WTC11 (cell line): ENCODE measurements around the gene E2F4. TPM values are rescaled to one million over a fixed set of nuclear protein-coding genes. Genes with fewer than 3 reads are reported as not detected.

ENCODE experiments used
- ATAC-seq: fragments of 200-7000 bp; cut with Tn5 transposase; 2 replicates; pipeline ENCODE4 v1.10.0; 2021; ENCODE audit warnings: mild to moderate bottlenecking, moderate library complexity
- Bru-seq: library from RNA; stranded (reverse); fragments of 400-500 nt; gene quantifications from one replicate; lab custom pipeline; 2021; lab: Mats Ljungman, UMichigan
- CTCF ChIA-PET: fragments of 300-600 bp; sonication (Branson Sonifier 250); formaldehyde crosslinking; loops from one replicate; lab custom pipeline; 2021; ENCODE audit warnings: antibody characterized with exemption; lab: Charles Lee
- POLR2A ChIA-PET: fragments of 350-600 bp; sonication (Branson Sonifier 250); formaldehyde crosslinking; loops from one replicate; lab custom pipeline; 2021; ENCODE audit warnings: antibody characterized with exemption; lab: Charles Lee
- DNase-seq: peaks from one replicate; pipeline ENCODE4 v3.0.0; 2021; ENCODE audit warnings: low spot score
- H3K27ac Mint-ChIP-seq: 2 replicates; pipeline ENCODE4 v1.8.0; 2021; ENCODE audit warnings: mixed read lengths
- H3K27me3 Mint-ChIP-seq: 2 replicates; pipeline ENCODE4 v1.8.0; 2021; ENCODE audit warnings: low read depth, mild to moderate bottlenecking, moderate library complexity, mixed read lengths
- H3K36me3 Mint-ChIP-seq: 2 replicates; pipeline ENCODE4 v1.8.0; 2021; ENCODE audit warnings: mixed read lengths
- H3K4me1 Mint-ChIP-seq: 2 replicates; pipeline ENCODE4 v1.8.0; 2022; ENCODE audit warnings: mixed read lengths
- H3K4me3 Mint-ChIP-seq: 2 replicates; pipeline ENCODE4 v1.8.0; 2021; ENCODE audit warnings: mild to moderate bottlenecking, moderate library complexity, mixed read lengths
- H3K9me3 Mint-ChIP-seq: 2 replicates; pipeline ENCODE4 v1.8.0; 2021; ENCODE audit warnings: mixed read lengths
- ARID4B ChIP-seq: sonication (generic); formaldehyde crosslinking; IDR thresholded peaks from 2 replicates; pipeline ENCODE4 v1.8.0; 2023; ENCODE audit warnings: missing genetic modification reagents, mild to moderate bottlenecking, borderline replicate concordance
- CREM ChIP-seq: sonication (generic); formaldehyde crosslinking; IDR thresholded peaks from 2 replicates; pipeline ENCODE4 v1.8.1; 2022; ENCODE audit warnings: mild to moderate bottlenecking, missing genetic modification reagents, moderate library complexity
- E2F4 ChIP-seq: sonication (generic); formaldehyde crosslinking; IDR thresholded peaks from 2 replicates; pipeline ENCODE4 v1.8.1; 2022; ENCODE audit warnings: low read depth, mild to moderate bottlenecking, moderate library complexity, missing genetic modification reagents, borderline replicate concordance
- ETV6 ChIP-seq: sonication (generic); formaldehyde crosslinking; IDR thresholded peaks from 2 replicates; pipeline ENCODE4 v1.8.1; 2022; ENCODE audit warnings: mild to moderate bottlenecking, missing genetic modification reagents
- FOXP1 ChIP-seq: sonication (generic); formaldehyde crosslinking; IDR thresholded peaks from 2 replicates; pipeline ENCODE4 v1.8.0; 2022; ENCODE audit warnings: missing genetic modification reagents, mild to moderate bottlenecking, moderate library complexity, borderline replicate concordance
- FOXP4 ChIP-seq: sonication (generic); formaldehyde crosslinking; IDR thresholded peaks from 2 replicates; pipeline ENCODE4 v1.8.0; 2022; ENCODE audit warnings: mild to moderate bottlenecking, missing genetic modification reagents
- GABPB1 ChIP-seq: sonication (generic); formaldehyde crosslinking; IDR thresholded peaks from 2 replicates; pipeline ENCODE4 v1.8.1; 2023; ENCODE audit warnings: mild to moderate bottlenecking, missing genetic modification reagents
- GRHL2 ChIP-seq: fragments of 250-450 bp; sonication (Bioruptor Pico); IDR thresholded peaks from 2 replicates; pipeline ENCODE4 v1.8.0; 2022; ENCODE audit warnings: mild to moderate bottlenecking, moderate library complexity; ENCODE audit not compliant: insufficient replicate concordance, severe bottlenecking
- HMGA2 ChIP-seq: fragments of 250-450 bp; sonication (Bioruptor Pico); IDR thresholded peaks from 2 replicates; pipeline ENCODE4 v1.4.0; 2021; ENCODE audit warnings: mild to moderate bottlenecking, moderate library complexity
- HMGXB4 ChIP-seq: sonication (generic); formaldehyde crosslinking; IDR thresholded peaks from 2 replicates; pipeline ENCODE4 v1.8.1; 2023; ENCODE audit warnings: mild to moderate bottlenecking, moderate library complexity, missing genetic modification reagents
- NFE2L1 ChIP-seq: sonication (generic); formaldehyde crosslinking; IDR thresholded peaks from 2 replicates; pipeline ENCODE4 v1.8.1; 2023; ENCODE audit warnings: missing genetic modification reagents
- SMAD3 ChIP-seq: sonication (generic); formaldehyde crosslinking; IDR thresholded peaks from 2 replicates; pipeline ENCODE4 v1.8.0; 2022; ENCODE audit warnings: missing genetic modification reagents, mild to moderate bottlenecking, borderline replicate concordance
- SP1 ChIP-seq: sonication (generic); formaldehyde crosslinking; conservative IDR thresholded peaks from 2 replicates; pipeline ENCODE4 v1.8.1; 2022; ENCODE audit warnings: missing genetic modification reagents
- TCF7 ChIP-seq: sonication (generic); formaldehyde crosslinking; IDR thresholded peaks from 2 replicates; pipeline ENCODE4 v1.8.0; 2022; ENCODE audit warnings: mild to moderate bottlenecking, low read depth, missing genetic modification reagents, moderate library complexity
- USF2 ChIP-seq: sonication (generic); formaldehyde crosslinking; IDR thresholded peaks from 2 replicates; pipeline ENCODE4 v1.8.1; 2023; ENCODE audit warnings: mild to moderate bottlenecking, missing genetic modification reagents, moderate library complexity
- ZMAT4 ChIP-seq: fragments of 250-450 bp; sonication (Bioruptor Pico); IDR thresholded peaks from 2 replicates; pipeline ENCODE4 v1.9.0; 2021; ENCODE audit warnings: mild to moderate bottlenecking
- ZNF121 ChIP-seq: sonication (generic); formaldehyde crosslinking; IDR thresholded peaks from 2 replicates; pipeline ENCODE4 v1.8.0; 2023; ENCODE audit warnings: missing genetic modification reagents
- ZNF263 ChIP-seq: sonication (generic); formaldehyde crosslinking; IDR thresholded peaks from 2 replicates; pipeline ENCODE4 v1.8.1; 2022; ENCODE audit warnings: low read depth, mild to moderate bottlenecking, moderate library complexity, missing genetic modification reagents
- long read RNA-seq, 3 experiments: library from RNA in 1 of 3; library from capped mRNA in 1 of 3; library from polyadenylated mRNA in 1 of 3; unstranded in 2 of 3; stranded (forward) in 1 of 3; transcript quantifications; one replicate each; pipeline ENCODE4 v2.0.0, GENCODE V29; 2021
- total RNA-seq: library from RNA; stranded (reverse); gene quantifications from 3 replicates; pipeline ENCODE4 v1.2.3, GENCODE V29; 2021

E2F4 gene
- total RNA-seq (75.6 to 85.0 TPM (median 75.8 TPM) in 3 replicates), Bru-seq, nascent RNA (percentile 72 among the genes with signal in this experiment)
- long read RNA-seq, experiment 1, transcript E2F4-201 (10 exons, 2,096 nt) = major isoform, 424 of 619 reads
- long read RNA-seq, experiment 1, transcript E2F4-208 (8 exons, 2,615 nt) = minor isoform, 12 of 619 reads
- long read RNA-seq, experiment 1, partial matches to known transcripts = 33 of 619 reads
- long read RNA-seq, experiment 1, other reads (novel, unspliced or antisense) = 150 of 619 reads
- long read RNA-seq, experiment 2, transcript E2F4-201 (10 exons, 2,096 nt) = major isoform, 31 of 87 reads
- long read RNA-seq, experiment 2, partial matches to known transcripts = 33 of 87 reads
- long read RNA-seq, experiment 2, other reads (novel, unspliced or antisense) = 19 of 87 reads
- long read RNA-seq, experiment 3, partial matches to known transcripts = 0 of 4 reads
- long read RNA-seq, experiment 3, other reads (novel, unspliced or antisense) = 1 of 4 reads

GRCh38 chr16:67191995-67192681 is at the start of gene E2F4:
E2F4 (plus strand) TSS chr16:67192155; CDS start chr16:67192228, 73 bp downstream.
- DNase-seq (peak; percentile 86), ATAC-seq (peak; percentile 93)
- Mint-ChIP-seq H3K27me3 (no peaks in the 10 kb centered on the region), H3K9me3 (no peaks in the 10 kb centered on the region), H3K4me3 (peak within 1 kb of the TSS; percentile 87), H3K36me3 (peaks cover 35% of the 10 kb centered on the region), H3K4me1 (peaks cover 23% of the 10 kb centered on the region), H3K27ac (peak within 1 kb of the TSS; percentile 63)
- CTCF ChIA-PET = interaction anchor here (0.6 to 1.5 kb wide), 7 partner anchors 19 to 281 kb away, joined by 3 to 6 read pairs (median 3); partner anchors contain the start of genes B3GNT9, CES3 and TMEM208
- POLR2A ChIA-PET = no interaction called here
- TF ChIP-seq GABPB1 = peak; percentile 69; the same call in 1 of the 2 replicates
- peak; percentile 80 for TF ChIP-seq ETV6 (CRISPR knock-in tag)
- TF ChIP-seq HMGXB4 (CRISPR knock-in tag) = no peak
- TF ChIP-seq TCF7 (CRISPR knock-in tag) = 0 out of 2 replicates have a peak, but pooled peaks have one; percentile 15
- 0 out of 2 replicates have a peak, but pooled peaks have one; percentile 25 for TF ChIP-seq E2F4
- no peak for TF ChIP-seq HMGA2 (CRISPR knock-in tag)
- peak; percentile 77; the same call in 1 of the 2 replicates for TF ChIP-seq FOXP4 (CRISPR knock-in tag)
- TF ChIP-seq ZMAT4 (CRISPR knock-in tag) = 0 out of 2 replicates have a peak, but pooled peaks have one; percentile 33
- TF ChIP-seq CREM (CRISPR knock-in tag) = peak; percentile 69; the same call in 1 of the 2 replicates
- TF ChIP-seq USF2 (CRISPR knock-in tag) = peak; percentile 64
- no peak; the same call in 1 of the 2 replicates for TF ChIP-seq ARID4B (CRISPR knock-in tag)
- TF ChIP-seq ZNF263 (CRISPR knock-in tag) = no peak
- peak; percentile 82 for TF ChIP-seq FOXP1
- TF ChIP-seq GRHL2 (CRISPR knock-in tag) = no peak
- TF ChIP-seq SP1 (CRISPR knock-in tag) = peak; percentile 60
- TF ChIP-seq ZNF121 (CRISPR knock-in tag) = peak; percentile 72; the same call in 1 of the 2 replicates
- TF ChIP-seq SMAD3 = no peak
- TF ChIP-seq NFE2L1 = peak; percentile 52; the same call in 1 of the 2 replicates
